ENCODE measurements around the gene SHISA9.
A peak's percentile ranks its signal among the peaks of the same experiment; 100 is the strongest.
"Not testable (repeated sequence)": the region's sequence is repeated elsewhere in the genome, so short reads cannot be mapped to it uniquely, and the experiment has no call there.

SHISA9 gene

GRCh38 chr16:12901597-12902461 lies at the start of gene SHISA9:
Gene SHISA9 (plus strand): TSS chr16:12901598.
- Histone ChIP-seq H3K27ac (ENCODE audit: low read depth, low read length) (peak within 1 kb of the TSS; percentile 28), H3K4me1 (ENCODE audit: control insufficient read depth, insufficient read depth, low read length) (no peaks in the 10 kb centered on the region), H3K9ac (ENCODE audit: low read length) (no peak within 1 kb of the TSS), H3K4me3 (ENCODE audit: low read length) (peak within 1 kb of the TSS; percentile 21), H3K27me3 (ENCODE audit: control insufficient read depth, insufficient read depth, low read length) (peaks cover 9% of the 10 kb centered on the region), H3K36me3 (ENCODE audit: control insufficient read depth, insufficient read depth, low read length) (no peaks in the 10 kb centered on the region)

GRCh38 chr16:12853972-12854371 lies 47.4 kb upstream of the SHISA9 start:
- Histone ChIP-seq H3K4me1 (ENCODE audit: control insufficient read depth, insufficient read depth, low read length) (no peaks in the 10 kb centered on the region), H3K9ac (ENCODE audit: low read length) (no peak overlapping the region), H3K27me3 (ENCODE audit: control insufficient read depth, insufficient read depth, low read length) (no peaks in the 10 kb centered on the region), H3K27ac (ENCODE audit: low read depth, low read length) (no peak overlapping the region), H3K4me3 (ENCODE audit: low read length) (no peak overlapping the region), H3K36me3 (ENCODE audit: control insufficient read depth, insufficient read depth, low read length) (no peaks in the 10 kb centered on the region)

GRCh38 chr16:12857435-12857834 lies 44.0 kb upstream of the SHISA9 start:
- H3K27me3 ChIP-seq (ENCODE audit: control insufficient read depth, insufficient read depth, low read length); H3K36me3 ChIP-seq (ENCODE audit: control insufficient read depth, insufficient read depth, low read length); H3K4me1 ChIP-seq (ENCODE audit: control insufficient read depth, insufficient read depth, low read length); H3K9ac ChIP-seq (ENCODE audit: low read length); H3K27ac ChIP-seq (ENCODE audit: low read depth, low read length); H3K4me3 ChIP-seq (ENCODE audit: low read length): not testable (repeated sequence)

GRCh38 chr16:12862327-12862726 lies 39.1 kb upstream of the SHISA9 start:
- H3K9ac ChIP-seq (ENCODE audit: low read length) = no peak overlapping the region
- no peaks in the 10 kb centered on the region for H3K4me1 ChIP-seq (ENCODE audit: control insufficient read depth, insufficient read depth, low read length)
- no peaks in the 10 kb centered on the region for H3K36me3 ChIP-seq (ENCODE audit: control insufficient read depth, insufficient read depth, low read length)
- no peak overlapping the region for H3K4me3 ChIP-seq (ENCODE audit: low read length)
- no peak overlapping the region for H3K27ac ChIP-seq (ENCODE audit: low read depth, low read length)
- H3K27me3 ChIP-seq (ENCODE audit: control insufficient read depth, insufficient read depth, low read length) = no peaks in the 10 kb centered on the region

DNA sequence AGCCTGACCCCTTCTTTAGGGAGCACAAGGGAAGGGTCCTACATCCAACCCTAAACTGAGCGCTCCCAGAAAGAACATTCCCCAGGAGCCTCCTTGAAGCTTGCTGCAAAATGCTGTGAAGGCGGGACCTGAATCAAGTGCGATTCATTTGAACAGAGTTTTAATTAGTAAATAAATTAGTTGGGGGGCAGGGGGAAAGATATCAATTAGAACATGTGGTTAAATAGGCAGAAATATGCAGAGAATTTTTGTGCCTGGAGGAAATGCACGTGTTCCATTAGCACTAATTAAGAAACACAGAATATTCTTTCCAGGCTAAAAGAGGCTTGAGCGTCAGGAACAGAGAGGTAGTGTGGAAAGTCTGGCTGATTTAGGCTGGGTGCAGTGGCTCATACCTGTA lies 38.5 kb upstream of the SHISA9 start:
- Histone ChIP-seq H3K9ac (ENCODE audit: low read length) (no peak overlapping the region), H3K4me1 (ENCODE audit: control insufficient read depth, insufficient read depth, low read length) (no peaks in the 10 kb centered on the region), H3K27me3 (ENCODE audit: control insufficient read depth, insufficient read depth, low read length) (no peaks in the 10 kb centered on the region), H3K4me3 (ENCODE audit: low read length) (no peak overlapping the region), H3K36me3 (ENCODE audit: control insufficient read depth, insufficient read depth, low read length) (no peaks in the 10 kb centered on the region), H3K27ac (ENCODE audit: low read depth, low read length) (no peak overlapping the region)

GRCh38 chr16:12866981-12867551 lies 34.3 kb upstream of the SHISA9 start:
- Histone ChIP-seq H3K4me1 (ENCODE audit: control insufficient read depth, insufficient read depth, low read length) (no peaks in the 10 kb centered on the region), H3K4me3 (ENCODE audit: low read length) (no peak overlapping the region), H3K27me3 (ENCODE audit: control insufficient read depth, insufficient read depth, low read length) (no peaks in the 10 kb centered on the region), H3K9ac (ENCODE audit: low read length) (no peak overlapping the region), H3K27ac (ENCODE audit: low read depth, low read length) (no peak overlapping the region), H3K36me3 (ENCODE audit: control insufficient read depth, insufficient read depth, low read length) (no peaks in the 10 kb centered on the region)

- H3K36me3 ChIP-seq (ENCODE audit: control insufficient read depth, insufficient read depth, low read length) = no peaks in the 10 kb centered on the region
- no peak overlapping the region for H3K9ac ChIP-seq (ENCODE audit: low read length)
- no peaks in the 10 kb centered on the region for H3K27me3 ChIP-seq (ENCODE audit: control insufficient read depth, insufficient read depth, low read length)
- H3K4me1 ChIP-seq (ENCODE audit: control insufficient read depth, insufficient read depth, low read length) = no peaks in the 10 kb centered on the region
- H3K4me3 ChIP-seq (ENCODE audit: low read length) = no peak overlapping the region
- no peak overlapping the region for H3K27ac ChIP-seq (ENCODE audit: low read depth, low read length)
These were observed 33.2 kb upstream of the SHISA9 start for GRCh38 chr16:12868169-12868568.

- Histone ChIP-seq H3K9ac (ENCODE audit: low read length) (no peak overlapping the region), H3K36me3 (ENCODE audit: control insufficient read depth, insufficient read depth, low read length) (no peaks in the 10 kb centered on the region), H3K27me3 (ENCODE audit: control insufficient read depth, insufficient read depth, low read length) (no peaks in the 10 kb centered on the region), H3K27ac (ENCODE audit: low read depth, low read length) (no peak overlapping the region), H3K4me3 (ENCODE audit: low read length) (no peak overlapping the region), H3K4me1 (ENCODE audit: control insufficient read depth, insufficient read depth, low read length) (no peaks in the 10 kb centered on the region)
These were observed 32.6 kb upstream of the SHISA9 start for GRCh38 chr16:12868788-12869187.

DNA sequence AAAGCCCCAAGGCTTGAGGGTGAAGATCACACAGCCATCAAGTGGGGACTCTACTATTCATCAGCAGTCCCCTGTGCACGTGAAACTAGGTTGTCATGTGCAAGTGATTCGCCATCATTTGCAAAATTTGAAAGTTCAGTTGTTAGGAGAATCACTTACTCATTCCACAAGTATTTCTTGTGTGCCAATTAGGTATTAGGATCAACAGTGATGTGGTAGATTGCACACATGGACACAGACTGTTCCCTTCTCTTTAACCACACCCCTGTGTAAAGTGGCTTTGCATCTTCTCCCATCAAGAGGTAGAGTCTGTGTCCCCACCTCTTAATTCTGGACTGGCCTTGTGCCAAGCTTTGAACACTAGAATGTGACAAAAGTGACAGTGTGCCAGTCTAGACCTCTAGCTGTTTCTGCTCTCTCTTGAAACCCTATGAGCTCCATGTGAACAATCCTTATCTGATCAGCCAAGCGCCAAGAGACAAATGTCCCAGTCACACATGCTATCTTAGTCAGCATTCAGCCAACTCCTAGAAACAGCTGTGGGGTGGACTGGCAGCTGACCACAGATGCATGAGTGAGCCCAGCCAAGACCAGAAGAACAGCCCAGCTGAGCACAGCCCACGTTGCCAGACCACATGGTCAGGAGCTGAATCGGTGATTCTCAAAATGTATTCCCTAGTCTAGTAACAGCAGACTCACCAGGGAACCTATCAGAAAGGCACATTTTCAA lies 31.5 kb upstream of the SHISA9 start:
- H3K36me3 ChIP-seq (ENCODE audit: control insufficient read depth, insufficient read depth, low read length) = no peaks in the 10 kb centered on the region
- no peak overlapping the region for H3K9ac ChIP-seq (ENCODE audit: low read length)
- no peaks in the 10 kb centered on the region for H3K27me3 ChIP-seq (ENCODE audit: control insufficient read depth, insufficient read depth, low read length)
- no peaks in the 10 kb centered on the region for H3K4me1 ChIP-seq (ENCODE audit: control insufficient read depth, insufficient read depth, low read length)
- no peak overlapping the region for H3K4me3 ChIP-seq (ENCODE audit: low read length)
- H3K27ac ChIP-seq (ENCODE audit: low read depth, low read length) = no peak overlapping the region

DNA sequence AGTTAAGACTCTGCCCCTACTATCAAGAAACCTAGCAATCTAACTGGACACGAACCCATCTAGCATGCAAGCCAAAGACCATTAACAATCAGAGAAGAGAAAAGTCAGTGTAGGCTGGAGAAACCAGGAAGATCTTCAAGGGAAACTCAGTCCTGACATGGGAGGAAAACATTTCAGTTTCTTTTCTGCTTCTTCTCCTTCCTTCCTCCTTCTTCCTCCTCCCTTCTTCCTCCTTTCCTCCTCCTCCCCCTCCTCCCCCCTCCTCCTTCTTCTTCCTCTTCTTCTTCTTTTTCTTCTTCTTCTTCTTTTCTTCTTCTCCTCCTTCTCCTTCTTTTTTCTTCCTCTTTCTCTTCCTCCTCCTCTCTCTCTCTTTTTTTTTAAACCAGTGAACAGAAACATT lies 29.6 kb upstream of the SHISA9 start:
- Histone ChIP-seq H3K27me3 (ENCODE audit: control insufficient read depth, insufficient read depth, low read length) (no peaks in the 10 kb centered on the region), H3K27ac (ENCODE audit: low read depth, low read length) (no peak overlapping the region), H3K36me3 (ENCODE audit: control insufficient read depth, insufficient read depth, low read length) (no peaks in the 10 kb centered on the region), H3K9ac (ENCODE audit: low read length) (no peak overlapping the region), H3K4me1 (ENCODE audit: control insufficient read depth, insufficient read depth, low read length) (no peaks in the 10 kb centered on the region), H3K4me3 (ENCODE audit: low read length) (no peak overlapping the region)

DNA sequence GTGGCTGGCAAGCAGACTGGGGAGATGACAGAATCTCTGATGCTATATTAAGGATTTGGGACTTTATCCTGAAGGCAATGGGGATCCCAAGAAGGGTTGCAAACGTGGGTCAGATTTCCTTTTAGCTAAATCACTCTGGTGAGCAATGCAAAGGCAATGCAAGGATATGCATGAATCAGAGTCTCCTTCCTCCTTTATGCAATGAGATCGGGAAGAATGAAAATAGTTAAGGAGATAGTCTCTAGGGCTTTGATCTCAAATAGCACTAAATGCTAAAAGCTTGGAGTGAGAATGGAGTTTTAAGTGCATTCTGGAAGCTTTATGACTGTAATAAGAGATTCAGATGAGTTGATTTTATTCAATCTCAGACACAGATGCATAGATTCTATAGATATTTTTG lies 27.2 kb upstream of the SHISA9 start:
- H3K4me1 ChIP-seq (ENCODE audit: control insufficient read depth, insufficient read depth, low read length) = no peaks in the 10 kb centered on the region
- H3K9ac ChIP-seq (ENCODE audit: low read length) = no peak overlapping the region
- H3K27ac ChIP-seq (ENCODE audit: low read depth, low read length) = no peak overlapping the region
- H3K36me3 ChIP-seq (ENCODE audit: control insufficient read depth, insufficient read depth, low read length) = no peaks in the 10 kb centered on the region
- no peak overlapping the region for H3K4me3 ChIP-seq (ENCODE audit: low read length)
- no peaks in the 10 kb centered on the region for H3K27me3 ChIP-seq (ENCODE audit: control insufficient read depth, insufficient read depth, low read length)

DNA sequence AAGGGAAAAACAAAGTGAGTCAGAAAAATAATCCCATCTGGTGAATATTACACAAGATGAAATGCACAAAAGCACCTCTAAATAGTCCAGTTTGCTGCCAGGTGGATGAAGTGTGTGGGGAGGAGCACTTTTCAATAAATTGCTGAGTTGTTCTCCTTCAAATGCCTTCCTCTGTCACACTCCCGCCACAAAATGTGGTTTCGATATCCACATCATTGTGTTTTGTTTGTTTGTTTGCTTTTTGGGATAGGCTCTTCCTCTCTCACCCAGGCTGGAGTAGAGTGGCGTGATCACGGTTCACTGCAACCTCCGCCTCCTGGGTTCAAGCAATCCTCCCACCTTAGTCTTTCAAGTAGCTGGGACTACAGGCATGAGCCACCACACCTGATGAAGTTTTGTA lies 24.6 kb upstream of the SHISA9 start:
- no peak overlapping the region for H3K9ac ChIP-seq (ENCODE audit: low read length)
- no peak overlapping the region for H3K27ac ChIP-seq (ENCODE audit: low read depth, low read length)
- H3K27me3 ChIP-seq (ENCODE audit: control insufficient read depth, insufficient read depth, low read length) = no peaks in the 10 kb centered on the region
- no peaks in the 10 kb centered on the region for H3K4me1 ChIP-seq (ENCODE audit: control insufficient read depth, insufficient read depth, low read length)
- no peaks in the 10 kb centered on the region for H3K36me3 ChIP-seq (ENCODE audit: control insufficient read depth, insufficient read depth, low read length)
- no peak overlapping the region for H3K4me3 ChIP-seq (ENCODE audit: low read length)

Measured in rectal smooth muscle tissue (tissue), 1 donor.